Esophagus squamous epithelium (tissue), 4 donors: ENCODE data around the gene MRPS10.

Experiments used
- POLR2A ChIP-seq, 4 donors: fragments of 450-650 bp; IDR thresholded peaks; one replicate each; pipeline ENCODE4 v1.6.1; 2017; ENCODE audit warnings: antibody characterized with exemption in 4 of 4, mild to moderate bottlenecking in 4 of 4, moderate library complexity in 3 of 4
- TF ChIP-seq, protein P1 (sequence below), 6 experiments: fragments of 450-650 bp in 4 of 6; fragments of 200-600 bp in 2 of 6; sonication (generic) in 2 of 6; IDR thresholded peaks; one replicate each; pipeline ENCODE4 v1.5.1; 2016 to 2019; ENCODE audit warnings: antibody characterized with exemption in 6 of 6, mild to moderate bottlenecking in 4 of 6, moderate library complexity in 4 of 6

DNA sequence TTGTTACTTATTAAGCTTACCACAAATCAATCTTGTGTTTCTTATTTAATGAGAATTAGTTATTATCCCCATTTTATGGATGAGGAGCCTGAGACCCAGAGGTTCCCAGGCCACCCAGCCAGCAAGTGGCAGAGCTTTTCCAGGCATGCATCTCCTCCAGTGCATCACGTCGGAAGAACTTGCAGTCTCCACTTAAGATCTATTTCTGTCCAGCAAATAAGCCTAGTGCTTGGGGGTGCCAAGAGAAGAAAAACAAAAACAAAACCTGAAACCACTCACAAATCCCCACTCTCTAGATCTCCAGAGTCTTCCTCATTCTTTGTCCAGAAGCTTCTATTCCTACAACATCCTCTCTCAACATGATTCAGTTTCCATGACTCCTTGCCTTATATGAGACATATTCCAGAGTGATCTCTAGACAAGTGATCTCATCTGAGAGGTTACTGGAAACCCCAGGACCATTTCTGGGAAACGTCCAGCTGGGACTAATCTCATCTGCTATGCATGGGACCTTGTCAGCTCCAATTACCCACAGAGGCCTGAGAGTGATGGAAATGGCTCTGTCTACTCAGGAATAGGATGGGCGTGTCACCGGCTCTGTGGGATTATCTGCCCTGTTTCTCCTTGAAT lies 27.0 kb downstream of the MRPS10 start:
- TF ChIP-seq, protein P1, sequence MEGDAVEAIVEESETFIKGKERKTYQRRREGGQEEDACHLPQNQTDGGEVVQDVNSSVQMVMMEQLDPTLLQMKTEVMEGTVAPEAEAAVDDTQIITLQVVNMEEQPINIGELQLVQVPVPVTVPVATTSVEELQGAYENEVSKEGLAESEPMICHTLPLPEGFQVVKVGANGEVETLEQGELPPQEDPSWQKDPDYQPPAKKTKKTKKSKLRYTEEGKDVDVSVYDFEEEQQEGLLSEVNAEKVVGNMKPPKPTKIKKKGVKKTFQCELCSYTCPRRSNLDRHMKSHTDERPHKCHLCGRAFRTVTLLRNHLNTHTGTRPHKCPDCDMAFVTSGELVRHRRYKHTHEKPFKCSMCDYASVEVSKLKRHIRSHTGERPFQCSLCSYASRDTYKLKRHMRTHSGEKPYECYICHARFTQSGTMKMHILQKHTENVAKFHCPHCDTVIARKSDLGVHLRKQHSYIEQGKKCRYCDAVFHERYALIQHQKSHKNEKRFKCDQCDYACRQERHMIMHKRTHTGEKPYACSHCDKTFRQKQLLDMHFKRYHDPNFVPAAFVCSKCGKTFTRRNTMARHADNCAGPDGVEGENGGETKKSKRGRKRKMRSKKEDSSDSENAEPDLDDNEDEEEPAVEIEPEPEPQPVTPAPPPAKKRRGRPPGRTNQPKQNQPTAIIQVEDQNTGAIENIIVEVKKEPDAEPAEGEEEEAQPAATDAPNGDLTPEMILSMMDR (IDR thresholded peaks at IDR 0.05), result no peak
- TF ChIP-seq POLR2A (IDR thresholded peaks at IDR 0.05), result no peak
